Globus pallidus (tissue), 1 donor: ENCODE data around the gene TMEM223.
"Not testable (repeated sequence)": the region's sequence is repeated elsewhere in the genome, so short reads cannot be mapped to it uniquely, and the experiment has no call there.

Source experiments
- DNase-seq: peaks from one replicate; pipeline ENCODE4 v3.0.0-alpha.2; 2015; ENCODE audit warnings: low spot score

Gene TMEM223, protein sequence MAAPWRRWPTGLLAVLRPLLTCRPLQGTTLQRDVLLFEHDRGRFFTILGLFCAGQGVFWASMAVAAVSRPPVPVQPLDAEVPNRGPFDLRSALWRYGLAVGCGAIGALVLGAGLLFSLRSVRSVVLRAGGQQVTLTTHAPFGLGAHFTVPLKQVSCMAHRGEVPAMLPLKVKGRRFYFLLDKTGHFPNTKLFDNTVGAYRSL

DNA sequence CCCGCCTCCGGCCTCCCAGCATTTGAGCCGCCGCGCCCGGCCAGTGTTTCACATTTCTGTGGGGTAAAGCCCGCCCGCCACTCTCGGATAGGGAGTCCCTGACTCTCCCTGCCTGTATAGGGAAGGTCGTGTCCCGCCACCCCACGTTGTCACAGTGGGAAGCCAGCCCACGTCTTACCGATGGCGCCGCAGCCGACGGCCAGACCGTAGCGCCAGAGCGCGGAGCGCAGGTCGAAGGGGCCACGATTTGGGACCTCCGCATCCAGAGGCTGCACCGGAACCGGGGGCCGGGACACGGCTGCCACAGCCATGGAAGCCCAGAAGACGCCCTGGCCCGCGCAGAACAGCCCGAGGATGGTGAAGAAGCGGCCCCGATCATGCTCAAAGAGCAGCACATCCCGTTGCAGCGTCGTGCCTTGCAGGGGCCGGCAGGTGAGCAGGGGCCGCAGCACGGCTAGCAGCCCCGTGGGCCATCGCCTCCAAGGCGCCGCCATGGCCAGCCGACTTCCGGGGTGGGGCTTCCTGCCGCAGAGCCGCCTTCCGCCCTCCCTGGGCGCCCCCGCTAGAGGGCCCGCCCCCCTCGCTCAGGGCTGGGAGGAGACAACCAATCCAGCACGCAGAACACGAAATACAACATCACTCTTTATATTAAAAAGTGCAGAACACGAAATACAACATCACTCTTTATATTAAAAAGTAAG lies at the start of gene TMEM223:
TMEM223 (minus strand) TSS at position 506 of the 701 bp plus-strand sequence; CDS start at position 494, 12 bp downstream.
- DNase-seq = peak; percentile 85

DNA sequence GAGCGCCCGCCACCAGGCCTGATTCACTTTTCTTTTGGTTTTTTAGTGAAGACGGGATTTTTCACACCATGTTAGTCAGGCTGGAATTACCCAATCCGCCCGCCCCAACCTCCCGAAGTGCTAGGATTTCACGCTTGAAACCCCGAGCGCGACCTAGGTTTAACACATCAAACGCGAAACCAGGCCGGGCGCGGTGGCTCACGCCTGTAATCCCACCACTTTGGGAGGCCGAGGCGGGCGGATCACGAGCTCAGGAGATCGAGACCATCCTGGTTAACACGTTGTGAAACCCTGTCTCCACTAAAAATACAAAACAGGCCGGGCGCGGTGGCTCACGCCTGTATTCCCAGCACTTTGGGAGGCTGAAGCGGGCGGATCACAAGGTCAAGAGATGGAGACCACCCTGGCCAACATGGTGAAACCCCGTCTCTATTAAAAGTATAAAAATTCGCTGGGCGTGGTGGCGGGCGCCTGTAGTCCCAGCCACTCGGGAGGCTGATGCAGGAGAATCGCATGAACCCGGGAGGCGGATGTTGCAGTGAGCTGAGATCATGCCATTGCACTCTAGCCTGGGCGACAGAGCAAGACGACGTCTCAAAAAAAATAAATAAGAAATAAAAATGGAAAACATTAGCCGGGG lies 49.0 kb upstream of the TMEM223 start:
- DNase-seq = not testable (repeated sequence)

DNA sequence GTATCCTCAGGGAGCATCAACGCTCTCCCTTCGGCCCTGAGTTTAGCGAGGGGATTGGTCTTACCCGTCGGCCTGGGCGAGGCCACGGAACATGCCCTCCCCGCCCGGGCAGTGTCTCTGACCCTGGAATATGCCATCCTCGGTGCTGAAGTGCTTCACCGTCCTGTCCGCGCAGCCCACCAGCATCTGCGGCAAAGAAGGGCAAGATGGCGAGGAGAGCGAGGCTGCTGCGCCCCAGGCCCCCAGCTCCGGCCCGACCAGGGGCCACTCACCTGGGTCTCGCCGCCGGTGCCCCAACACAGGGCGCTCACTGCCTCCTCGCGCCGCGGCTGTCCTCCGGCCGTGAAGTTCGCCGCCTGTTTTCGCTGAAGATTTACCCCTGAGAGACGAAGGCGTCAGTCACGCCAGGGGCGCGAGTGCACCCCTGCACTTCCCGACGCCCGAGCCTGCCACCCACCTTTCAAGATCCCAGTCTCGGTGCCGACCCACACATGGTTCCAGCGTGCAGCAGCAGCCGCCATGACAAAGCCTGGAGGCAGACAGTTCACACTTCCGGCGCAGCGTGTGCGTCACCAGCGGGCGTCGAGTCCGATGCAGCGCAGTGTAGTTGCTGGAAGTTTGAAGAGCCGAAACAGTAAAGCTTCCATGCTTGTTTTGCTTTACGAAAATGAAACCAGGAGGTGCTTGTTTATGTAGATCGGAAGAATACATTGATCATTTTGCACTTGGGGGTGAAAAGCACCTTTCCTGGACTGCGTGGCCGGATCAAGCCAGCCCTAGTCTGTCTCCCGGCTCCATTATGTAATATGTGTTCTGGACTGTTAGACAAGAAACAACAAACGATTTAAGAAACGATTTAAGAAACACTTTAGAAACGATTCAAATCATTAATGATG lies 47.5 kb upstream of the TMEM223 start, which contains the start of gene WDR74:
WDR74 (minus strand) TSS at position 541 of the 896 bp plus-strand sequence; CDS start at position 521, 20 bp downstream.
- DNase-seq = peak; percentile 94

DNA sequence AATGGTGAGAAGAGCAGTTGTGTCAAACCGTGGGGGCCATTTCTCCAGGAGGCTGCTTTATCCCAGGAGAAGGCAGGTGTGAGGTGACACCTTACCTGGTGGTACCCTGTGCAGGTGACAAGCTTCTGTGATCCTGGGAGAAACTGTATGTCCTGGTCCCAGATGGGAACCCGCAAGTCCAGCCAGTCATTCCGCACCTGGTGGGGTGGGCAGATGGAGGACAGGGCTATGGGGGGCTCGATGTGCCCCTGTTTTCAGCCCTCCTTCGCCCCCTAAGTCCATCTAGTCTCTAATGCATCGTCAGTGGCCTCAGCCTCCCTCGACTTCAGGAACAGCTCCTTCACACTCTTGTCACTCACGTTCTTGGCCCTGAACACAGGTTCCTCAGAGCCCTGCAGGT lies 43.5 kb upstream of the TMEM223 start:
- no peak for DNase-seq

DNA sequence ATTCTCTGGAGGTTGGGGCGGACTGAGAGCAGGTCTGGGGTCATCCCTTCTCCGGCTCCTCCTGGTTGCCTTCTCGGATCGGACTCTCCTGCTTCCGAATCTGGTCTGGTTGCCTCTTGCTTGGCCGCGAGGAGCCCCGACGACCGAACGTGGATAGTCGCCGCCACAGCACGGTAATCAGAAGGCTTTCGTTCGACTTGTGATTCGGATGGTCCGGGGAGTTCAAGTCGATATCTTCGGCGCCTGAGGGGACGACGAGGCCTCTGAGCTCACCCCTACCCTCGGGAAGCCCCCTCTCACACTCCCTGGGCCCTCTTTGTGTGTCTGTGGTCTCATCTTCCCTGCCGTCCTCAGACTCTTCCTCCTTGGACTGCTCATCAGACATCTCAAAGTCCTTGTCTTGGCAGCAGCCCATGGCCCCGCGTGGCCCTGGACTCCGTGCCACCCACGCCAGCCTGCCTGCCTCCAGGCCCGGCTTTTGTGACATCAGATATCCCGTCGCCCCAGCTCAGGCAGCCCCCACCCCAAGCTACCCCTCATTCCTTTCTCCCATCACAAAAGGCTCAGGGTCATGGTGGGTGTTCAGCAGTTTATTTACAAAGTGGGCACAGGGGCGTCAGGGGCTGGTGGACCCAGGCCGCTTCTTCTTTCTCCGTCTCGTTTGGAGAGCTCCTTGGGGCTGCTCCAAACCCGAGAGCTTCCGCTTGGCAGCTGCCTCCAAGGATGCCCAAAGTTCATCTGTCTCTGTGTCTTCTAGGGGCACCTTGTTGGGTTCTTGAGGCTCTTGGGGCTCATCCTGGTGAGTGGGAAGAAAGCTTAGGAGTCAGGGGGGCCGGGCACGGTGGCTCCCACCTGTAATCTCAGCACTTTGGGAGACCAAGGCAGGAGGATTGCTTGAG lies 40.8 kb upstream of the TMEM223 start, which contains the start of gene TEX54:
TEX54 (minus strand) TSS at position 506 of the 899 bp plus-strand sequence.
- DNase-seq = no peak

DNA sequence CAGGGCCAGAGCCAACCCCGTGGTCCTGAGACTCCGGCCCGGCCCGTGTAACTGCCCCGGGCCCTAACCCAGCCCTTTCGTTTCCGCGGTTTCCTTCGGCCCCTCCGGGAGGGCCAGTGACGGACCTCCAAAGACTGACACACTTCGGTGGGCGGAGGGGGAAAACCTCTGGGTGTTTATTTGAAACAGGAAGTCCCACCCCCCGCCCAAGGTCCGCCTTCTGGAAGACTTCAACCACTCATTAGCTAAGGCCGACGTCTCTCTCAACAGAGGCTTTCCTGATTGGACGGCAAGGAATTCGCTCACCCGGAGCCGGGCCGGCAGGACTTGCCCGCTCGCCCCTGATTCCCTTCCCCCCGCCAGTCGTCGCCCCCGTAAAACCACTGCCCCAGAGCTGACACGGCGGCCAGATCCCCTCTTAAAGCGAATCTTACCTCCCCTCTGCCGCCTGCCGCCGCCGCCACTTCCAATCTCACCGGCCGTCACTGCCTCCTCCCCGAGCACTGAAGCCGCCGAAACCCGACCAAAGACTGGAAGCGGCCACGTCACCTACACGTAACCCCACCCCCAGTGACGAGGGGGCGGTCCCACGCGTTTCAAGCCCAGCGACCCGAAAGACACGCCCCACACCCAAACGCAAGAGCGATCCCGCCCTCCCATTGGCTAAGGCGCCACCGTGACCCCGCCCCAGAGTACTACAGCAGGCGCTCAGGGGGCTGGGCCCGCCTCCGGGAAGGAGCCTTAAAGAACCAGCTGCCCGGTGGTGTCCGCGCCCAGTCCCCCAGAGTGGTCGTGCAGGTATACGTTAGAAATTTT lies 39.9 kb upstream of the TMEM223 start, which contains the start of gene STX5:
STX5 (minus strand) TSS at position 532 of the 816 bp plus-strand sequence. CDS start 808 bp downstream, outside the sequence.
- DNase-seq = peak; percentile 99

DNA sequence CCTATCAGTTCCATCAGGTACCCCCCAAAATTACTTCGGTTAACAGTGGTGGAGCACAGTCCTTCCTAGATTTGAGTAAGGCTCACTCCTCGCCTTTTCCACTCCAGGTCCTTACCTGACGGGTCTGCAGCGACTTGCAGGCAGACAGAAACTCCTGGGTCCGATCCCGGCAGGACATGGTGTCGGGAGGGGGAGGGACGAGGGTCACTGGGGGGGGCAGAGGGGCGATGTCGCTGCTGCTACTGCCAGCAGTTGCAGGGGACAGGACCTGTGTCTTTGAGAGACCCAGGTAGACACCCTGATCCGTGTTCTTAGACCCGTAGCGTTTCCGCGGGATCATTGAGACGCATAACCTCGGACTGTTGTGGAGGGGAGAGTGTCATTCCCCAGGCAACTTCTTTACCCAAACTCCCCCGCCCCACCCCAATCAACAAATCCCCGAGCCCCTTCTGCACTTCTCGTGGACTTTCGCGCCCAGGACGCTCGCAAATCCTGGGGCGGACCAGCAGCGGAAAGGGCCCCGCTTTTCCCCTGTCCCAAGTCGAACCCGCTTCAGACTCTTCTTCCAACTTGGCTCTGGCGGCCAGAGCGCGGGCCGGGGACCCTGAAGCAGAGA lies 39.2 kb upstream of the TMEM223 start:
- no peak for DNase-seq

DNA sequence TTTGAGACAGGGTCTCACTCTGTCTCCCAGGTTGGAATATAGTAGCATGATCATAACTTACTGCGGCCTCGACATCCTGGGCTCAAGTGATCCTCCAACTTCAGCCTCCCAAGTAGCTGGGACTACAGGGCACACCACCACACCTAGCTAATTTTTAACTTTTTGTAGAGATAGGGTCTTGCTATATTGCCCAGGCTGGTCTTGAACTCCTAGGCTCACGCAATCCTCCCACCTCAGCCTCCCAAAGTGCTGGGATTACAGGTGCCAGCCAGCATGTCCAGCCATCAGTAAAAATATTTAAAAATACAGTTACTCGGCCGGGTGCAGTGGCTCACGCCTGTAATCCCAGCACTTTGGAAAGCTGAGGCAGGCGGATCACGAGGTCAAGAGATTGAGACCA lies 36.3 kb upstream of the TMEM223 start:
- DNase-seq = not testable (repeated sequence)

DNA sequence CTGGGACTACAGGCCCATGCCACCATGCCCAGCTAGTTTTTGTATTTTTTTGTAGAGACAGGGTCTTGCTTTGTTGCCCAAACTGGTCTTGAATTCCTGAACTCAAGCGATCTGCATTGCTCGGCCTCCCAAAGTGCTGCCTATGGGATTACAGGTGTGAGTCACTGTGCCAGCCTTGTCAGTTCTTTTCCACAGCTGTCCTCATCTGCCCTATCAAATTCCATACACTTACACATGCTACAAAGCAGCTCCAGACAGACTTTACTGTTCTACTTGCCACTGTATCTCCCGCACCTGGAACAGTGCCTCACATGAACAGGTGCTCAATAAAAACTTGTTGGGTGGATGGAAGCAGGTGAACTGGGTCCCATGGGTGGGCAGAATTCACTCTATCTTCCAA lies 31.9 kb upstream of the TMEM223 start:
- no peak for DNase-seq

DNA sequence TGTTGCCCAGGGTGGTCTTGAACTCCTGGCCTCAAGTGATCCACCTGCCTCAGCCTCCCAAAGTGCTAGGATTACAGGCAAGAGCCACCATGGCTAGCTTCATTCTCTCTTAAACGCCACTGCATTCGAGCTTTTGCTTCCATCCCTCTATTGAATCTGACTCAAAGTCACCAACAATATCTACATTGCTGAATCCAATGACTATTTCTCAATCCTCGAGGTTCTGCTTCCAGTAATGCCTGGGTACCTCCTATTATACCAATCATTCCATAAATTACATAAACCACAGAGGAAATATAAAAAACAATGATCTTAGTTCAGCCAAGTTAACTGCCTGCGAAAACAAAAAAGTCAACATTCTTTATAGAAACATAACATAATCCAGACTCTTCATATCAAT lies 25.3 kb upstream of the TMEM223 start:
- DNase-seq = no peak

DNA sequence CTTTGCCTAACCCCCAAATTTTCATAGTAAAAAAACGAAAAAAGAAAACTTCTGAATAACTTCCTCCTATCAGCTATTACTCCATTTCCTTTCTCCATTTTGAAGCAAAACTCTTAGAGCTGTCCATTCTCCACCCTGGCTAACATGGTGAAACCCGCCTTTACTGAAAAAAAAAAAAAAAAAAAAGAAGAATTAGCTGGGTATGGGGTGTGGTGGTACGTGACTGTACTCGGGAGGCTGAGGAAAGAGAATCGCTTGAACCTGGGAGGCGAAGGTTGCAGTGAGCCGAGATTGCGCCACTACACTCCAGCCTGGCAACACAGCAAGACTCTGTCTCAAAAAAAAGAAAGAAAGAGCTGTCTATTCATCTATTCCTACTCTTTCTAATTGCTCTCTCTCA lies 24.8 kb upstream of the TMEM223 start:
- DNase-seq = no peak

DNA sequence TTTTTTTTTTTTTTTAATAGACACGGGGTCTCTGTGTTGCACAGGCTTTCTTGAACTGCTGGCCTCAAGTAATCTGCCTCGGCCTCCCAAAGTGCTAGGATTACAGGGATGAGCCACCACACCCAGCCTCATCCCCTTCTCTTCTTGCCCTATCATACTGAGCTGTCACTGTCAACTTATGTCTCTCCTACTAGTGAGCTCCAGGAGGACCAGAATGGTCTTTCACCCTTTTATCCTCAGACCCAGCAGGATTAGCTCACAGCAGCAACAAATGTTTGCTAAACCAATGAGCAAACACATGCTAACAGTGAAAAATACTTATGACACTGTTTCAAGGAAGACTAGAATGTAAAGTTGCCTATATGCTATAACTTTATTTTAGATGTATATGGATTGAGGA lies 19.9 kb upstream of the TMEM223 start:
- DNase-seq = no peak

DNA sequence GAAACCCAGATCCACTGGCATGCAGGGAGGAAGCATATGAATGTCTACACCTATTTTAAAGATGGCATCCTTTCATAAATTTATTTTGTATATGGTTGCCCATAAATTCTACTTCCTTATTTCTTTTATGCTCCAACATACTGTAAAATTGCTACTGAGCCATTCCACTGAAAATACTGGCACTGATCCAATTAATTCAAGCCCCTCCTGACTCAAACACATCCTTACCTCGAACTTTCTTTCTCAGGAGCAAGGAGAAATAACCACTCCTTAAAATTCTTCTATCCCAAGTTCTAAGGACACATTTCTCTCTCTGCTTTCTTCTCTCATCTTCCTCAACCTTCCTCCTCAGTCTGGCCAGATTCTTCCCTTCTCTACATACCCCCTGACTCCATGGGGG lies 18.9 kb upstream of the TMEM223 start:
- DNase-seq = no peak

DNA sequence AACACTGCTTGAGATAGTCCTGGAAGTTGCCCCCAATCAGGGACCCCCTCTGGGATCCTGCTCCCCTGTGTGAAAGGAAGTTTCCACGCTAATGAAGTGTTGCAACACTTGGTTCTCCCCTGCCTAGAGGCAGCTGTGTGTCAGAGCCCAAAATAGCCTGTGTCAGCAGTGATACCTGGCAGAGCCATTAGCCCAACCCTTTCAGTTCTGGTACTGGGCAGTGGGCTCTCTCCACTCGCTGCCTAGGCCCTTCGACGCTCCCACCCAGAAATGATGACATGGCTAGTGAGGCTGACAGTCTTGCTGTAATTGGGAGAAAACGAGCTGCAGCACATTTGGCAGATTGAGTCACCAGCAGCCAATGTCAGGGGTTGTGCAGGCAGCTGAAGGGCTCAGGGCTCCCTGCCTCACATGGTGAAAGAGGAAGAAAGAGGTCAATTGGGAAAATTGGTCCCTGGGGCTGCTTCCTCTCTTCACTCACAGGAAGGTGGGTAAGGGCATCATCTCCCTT lies 14.9 kb upstream of the TMEM223 start:
- peak; percentile 18 for DNase-seq

DNA sequence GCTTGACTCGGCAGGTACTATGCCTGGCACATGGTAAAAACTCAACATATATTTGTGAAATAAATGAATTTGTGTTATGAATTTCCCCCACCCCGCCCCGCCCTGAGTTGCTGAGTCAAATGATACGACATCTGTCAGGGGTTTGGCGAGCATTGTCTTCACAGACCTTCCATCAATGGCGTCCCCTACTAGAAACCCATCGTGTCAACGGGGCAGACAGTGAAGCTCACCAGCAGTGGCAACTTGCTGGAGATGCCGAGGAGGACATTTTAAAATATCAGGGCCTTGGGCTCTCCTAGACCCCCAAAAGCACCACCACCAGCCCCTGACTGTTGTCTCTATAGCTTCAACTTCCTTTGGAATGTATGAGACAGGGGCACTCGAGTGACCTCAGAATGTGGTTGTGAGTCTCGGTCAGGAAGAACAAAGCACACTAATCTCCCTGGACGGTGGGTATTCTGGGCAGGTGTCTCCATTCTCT lies 14.2 kb upstream of the TMEM223 start:
- no peak for DNase-seq

DNA sequence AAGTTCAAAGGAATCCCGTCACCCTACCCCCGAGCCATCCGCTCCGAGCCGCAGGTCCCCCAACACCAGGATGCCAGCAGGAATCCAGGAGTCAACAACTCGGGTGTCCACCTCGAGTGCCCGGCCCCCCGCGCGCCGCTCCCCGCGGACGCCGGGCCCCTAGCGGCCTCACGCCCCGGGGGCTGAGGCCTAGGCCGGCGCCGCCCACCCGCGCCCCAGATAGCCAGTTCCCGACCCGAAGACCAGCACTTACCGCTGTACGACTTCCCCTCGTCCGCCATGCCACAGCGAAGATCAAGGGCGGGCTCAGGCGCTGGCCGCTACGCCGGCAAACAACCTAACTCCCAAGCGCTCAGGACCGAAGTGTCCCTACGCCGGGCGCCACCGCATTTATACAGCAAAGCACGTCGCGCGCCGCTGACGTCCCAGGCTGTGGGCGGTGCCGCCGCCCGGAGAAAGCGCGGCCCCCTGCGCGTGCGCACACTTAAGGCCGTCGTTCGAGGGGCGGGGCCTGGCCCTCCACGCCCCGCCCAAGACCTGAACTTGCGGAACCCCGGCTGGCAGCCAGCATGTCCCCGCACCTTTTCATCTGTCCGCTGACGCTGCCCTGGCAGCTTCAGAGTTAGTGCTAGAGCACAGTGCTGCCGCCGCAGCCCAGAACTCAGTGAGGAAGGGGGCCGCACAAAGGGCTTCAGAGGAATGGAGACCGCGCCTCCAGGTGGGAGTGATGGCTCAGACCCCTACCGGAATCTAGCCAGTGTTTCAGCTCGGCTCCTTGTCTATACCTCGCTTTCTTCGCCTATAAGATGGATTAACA lies 13.5 kb upstream of the TMEM223 start, which contains the start of gene NXF1:
NXF1 (minus strand) TSS at position 365 of the 817 bp plus-strand sequence; CDS start at position 281, 84 bp downstream.
- DNase-seq = peak; percentile 93

DNA sequence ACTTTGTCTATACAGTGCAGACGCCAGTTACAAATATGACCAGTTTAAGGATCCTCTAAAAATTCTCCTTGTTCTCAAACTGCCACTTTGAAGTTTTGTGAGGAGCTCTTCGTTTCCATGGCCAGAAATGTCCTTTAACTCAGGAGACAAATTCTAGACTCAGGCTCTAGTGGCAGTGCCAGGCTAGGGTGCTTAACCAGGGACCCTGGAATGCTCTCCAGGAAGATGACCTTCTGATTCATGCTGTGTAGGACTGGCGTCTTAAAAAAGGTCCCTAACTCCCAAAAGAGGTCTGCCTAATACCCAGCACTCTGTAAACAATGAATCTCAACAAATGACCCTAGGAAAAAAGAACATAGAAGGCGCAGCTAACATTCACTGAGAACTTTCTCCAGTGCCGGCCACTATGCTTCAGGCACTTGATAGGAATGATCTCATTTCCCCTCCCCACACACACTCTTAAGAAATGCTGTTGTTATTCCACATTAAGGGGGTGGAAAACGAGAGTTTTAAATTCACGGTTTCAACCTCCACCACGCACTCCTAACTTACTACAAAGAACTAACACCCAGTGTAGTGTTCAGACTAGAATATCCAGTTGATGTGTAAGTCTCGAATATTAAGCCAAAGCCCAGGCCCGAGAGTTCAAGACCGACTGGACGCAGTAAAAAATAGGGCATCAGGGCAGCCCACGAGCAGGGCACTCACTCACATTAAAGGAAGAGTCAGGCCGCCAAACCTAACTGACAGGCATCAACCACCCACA lies 12.7 kb upstream of the TMEM223 start:
- DNase-seq = peak; percentile 13
